AG04449 (cell line): ENCODE data around the gene NF2.

ENCODE experiments used
- CTCF ChIA-PET: fragments of 350-600 bp; formaldehyde crosslinking; extraction: SDS; loops from one replicate; lab custom pipeline; 2021; ENCODE audit warnings: antibody characterized with exemption; lab: Yijun Ruan, JAX
- POLR2A ChIA-PET: fragments of 400-600, 350-600 bp; formaldehyde crosslinking; extraction: SDS; loops from one replicate; lab custom pipeline; 2020; ENCODE audit warnings: antibody characterized with exemption, inconsistent platforms; lab: Yijun Ruan, JAX
- DNase-seq: peaks from one replicate; pipeline ENCODE4 v3.0.0-alpha.2; 2010; ENCODE audit warnings: low read depth, low spot score
- H3K4me3 ChIP-seq: 2 replicates; pipeline ENCODE4 v1.5.1; 2011; ENCODE audit warnings: low read depth, mild to moderate bottlenecking, control low read depth, low read length
- CTCF ChIP-seq: IDR thresholded peaks from one replicate; pipeline ENCODE4 v1.5.1; 2011; ENCODE audit warnings: mild to moderate bottlenecking, moderate library complexity, low read length, control low read depth, inconsistent platforms; ENCODE audit not compliant: insufficient read depth; ENCODE audit errors: missing control alignments

Gene NF2

GRCh38 chr22:29693671-29694070 lies 90.2 kb downstream of the NF2 start:
- DNase-seq, result no peak
- ChIA-PET POLR2A (interaction anchor here (0.5 kb wide), 1 partner anchor 68 kb away, joined by 3 read pairs; no protein-coding TSS in a partner anchor), CTCF (interaction anchor here (0.7 to 10.3 kb wide), 4 partner anchors 64 to 396 kb away, joined by 3 to 65 read pairs (median 3); no protein-coding TSS in a partner anchor)
- H3K4me3 ChIP-seq, result no peak overlapping the region
- TF ChIP-seq CTCF, result no peak

- POLR2A ChIA-PET, result no interaction called here
Measured at GRCh38 chr22:29695129-29695926, 91.9 kb downstream of the NF2 start.

GRCh38 chr22:29697853-29698598 lies 94.6 kb downstream of the NF2 start:
- DNase-seq, result no peak
- CTCF ChIA-PET, result interaction anchor here (1.0 to 2.6 kb wide), 3 partner anchors 9 to 391 kb away, joined by 4 to 14 read pairs (median 4); no protein-coding TSS in a partner anchor
- POLR2A ChIA-PET, result no interaction called here
- H3K4me3 ChIP-seq, result no peak overlapping the region
- no peak for TF ChIP-seq CTCF

More at GRCh38 chr22:29695129-29695926, 91.9 kb downstream of the NF2 start:
- no peak for TF ChIP-seq CTCF
- no peak overlapping the region for H3K4me3 ChIP-seq
- CTCF ChIA-PET, result interaction anchor here (1.0 to 10.3 kb wide), 3 partner anchors 16 to 394 kb away, joined by 3 to 65 read pairs (median 3); no protein-coding TSS in a partner anchor
- DNase-seq, result no peak

GRCh38 chr22:29700206-29700899 lies 96.9 kb downstream of the NF2 start:
- no peak overlapping the region for H3K4me3 ChIP-seq
- no peak for DNase-seq
- POLR2A ChIA-PET, result no interaction called here
- no peak for TF ChIP-seq CTCF
- CTCF ChIA-PET, result interaction anchor here (2.3 to 2.6 kb wide), 2 partner anchors 11 kb away, joined by 13 to 14 read pairs; no protein-coding TSS in a partner anchor

- POLR2A ChIA-PET, result no interaction called here
- CTCF ChIA-PET, result interaction anchor here (1.2 to 2.5 kb wide), 4 partner anchors 11 to 388 kb away, joined by 3 to 13 read pairs (median 10); no protein-coding TSS in a partner anchor
- no peak for TF ChIP-seq CTCF
- no peak overlapping the region for H3K4me3 ChIP-seq
- no peak for DNase-seq
Measured at GRCh38 chr22:29700900-29701154, 97.4 kb downstream of the NF2 start.
